Bronchial epithelial cell (primary cell): ENCODE measurements around the gene ASPDH. TPM values are rescaled to one million over a fixed set of nuclear protein-coding genes. Genes with fewer than 3 reads are reported as not detected.

Source experiments
- DNase-seq: peaks from one replicate; pipeline ENCODE4 v3.0.0-alpha.2; 2010; ENCODE audit warnings: low read depth
- FAIRE-seq: peaks from 2 replicates; lab custom pipeline; 2011; peaks lifted over from hg19 to GRCh38; lab: Jason Lieb, UNC
- H3K27me3 ChIP-seq: 2 replicates; pipeline ENCODE4 v1.5.1; 2011; ENCODE audit warnings: low read length; ENCODE audit not compliant: control insufficient read depth, insufficient read depth
- H3K36me3 ChIP-seq: 2 replicates; pipeline ENCODE4 v1.5.1; 2011; ENCODE audit warnings: low read length; ENCODE audit not compliant: control insufficient read depth, insufficient read depth
- H3K4me3 ChIP-seq: 2 replicates; pipeline ENCODE4 v1.5.1; 2011; ENCODE audit warnings: mild to moderate bottlenecking, low read depth, low read length, control low read depth
- CTCF ChIP-seq: IDR thresholded peaks from 2 replicates; pipeline ENCODE4 v1.5.1; 2011; ENCODE audit warnings: mild to moderate bottlenecking, moderate library complexity, low read length, control low read depth, inconsistent platforms; ENCODE audit not compliant: insufficient read depth, severe bottlenecking
- total RNA-seq: library from RNA; depleted of rRNA; stranded (reverse); fragments of >200 nt; gene quantifications from 2 replicates; pipeline ENCODE4 v1.2.1, GENCODE V29; 2014

ASPDH gene
- total RNA-seq, 1 donor from 2014 or later = not detected

GRCh38 chr19:50516456-50516855 lies 2.7 kb upstream of the ASPDH start:
- H3K36me3 ChIP-seq = no peaks in the 10 kb centered on the region
- DNase-seq = no peak
- H3K27me3 ChIP-seq = no peaks in the 10 kb centered on the region
- no peak overlapping the region for H3K4me3 ChIP-seq
- no peak for TF ChIP-seq CTCF
- no peak for FAIRE-seq

DNA sequence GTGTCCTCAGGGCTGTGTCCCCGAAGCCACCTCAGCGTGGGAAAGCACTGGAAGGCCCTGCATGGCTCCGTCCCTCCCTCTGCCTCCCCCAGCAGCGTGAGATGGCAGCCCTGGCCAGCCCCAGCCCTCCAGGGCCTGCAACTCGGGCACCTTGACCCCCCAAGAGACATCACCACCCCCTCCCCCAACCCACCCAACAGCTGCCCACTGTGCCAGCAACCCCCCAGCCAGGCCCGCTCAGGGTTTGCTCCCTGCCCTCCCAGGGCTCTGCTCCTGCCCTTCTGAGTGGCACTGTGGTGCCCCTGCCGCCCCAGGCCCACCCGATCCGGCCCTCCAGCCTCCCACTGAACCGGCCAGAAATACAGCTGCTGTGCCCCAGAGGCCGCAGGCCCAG lies 1.5 kb upstream of the ASPDH start:
- Histone ChIP-seq H3K4me3 (no peak overlapping the region), H3K36me3 (no peaks in the 10 kb centered on the region), H3K27me3 (no peaks in the 10 kb centered on the region)
- FAIRE-seq (no peak), DNase-seq (no peak)
- TF ChIP-seq CTCF = no peak

DNA sequence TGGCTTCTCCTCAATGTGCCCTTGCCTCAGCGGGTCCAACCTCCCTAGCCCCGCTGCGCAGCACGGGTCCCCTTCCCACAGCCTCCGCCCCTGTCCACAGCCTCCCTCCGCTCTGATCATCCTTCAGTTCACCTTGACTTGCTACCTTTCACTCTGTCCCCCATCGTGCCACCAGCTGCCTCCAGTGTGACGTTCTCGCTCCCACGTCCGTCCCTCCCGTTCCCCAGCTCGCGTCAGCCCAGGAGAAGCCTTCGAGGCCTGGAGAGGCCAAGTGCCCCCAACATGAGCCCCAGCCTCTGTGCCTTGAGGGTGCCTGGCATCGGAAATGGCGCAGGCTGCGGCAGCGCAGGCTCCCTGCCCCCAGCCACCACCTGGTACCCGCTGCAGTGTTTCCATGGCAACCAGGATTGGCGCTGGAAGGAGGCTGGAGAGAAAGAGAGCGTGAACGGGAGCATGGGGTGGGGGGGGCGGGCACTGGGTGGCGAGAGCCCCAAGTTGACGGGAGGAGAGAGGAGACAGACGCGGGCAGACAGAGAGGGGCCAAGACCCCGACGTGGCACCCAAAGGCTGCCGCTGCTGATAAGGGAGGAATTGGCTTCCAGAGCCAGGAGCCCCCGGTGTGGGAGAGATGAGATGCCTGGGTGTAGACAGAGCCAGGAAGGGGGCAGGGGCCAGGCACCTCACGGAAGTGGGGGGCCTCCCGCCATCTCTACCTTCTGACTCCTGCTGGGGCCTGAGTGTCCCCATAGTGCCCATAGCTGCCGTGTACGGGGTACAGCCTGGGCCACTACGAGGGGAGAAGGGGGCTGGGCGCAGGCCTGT lies 844 bp upstream of the ASPDH start:
- Histone ChIP-seq H3K36me3 (no peaks in the 10 kb centered on the region), H3K27me3 (no peaks in the 10 kb centered on the region), H3K4me3 (no peak overlapping the region)
- TF ChIP-seq CTCF = no peak
- no peak for DNase-seq
- no peak for FAIRE-seq

GRCh38 chr19:50512999-50513745 lies 541 bp downstream of the ASPDH start:
- no peak for FAIRE-seq
- TF ChIP-seq CTCF = no peak
- no peak overlapping the region for H3K4me3 ChIP-seq
- H3K27me3 ChIP-seq = no peaks in the 10 kb centered on the region
- H3K36me3 ChIP-seq = no peaks in the 10 kb centered on the region
- no peak for DNase-seq

- no peaks in the 10 kb centered on the region for H3K36me3 ChIP-seq
- peak overlapping the region; percentile 70 for H3K4me3 ChIP-seq
- no peak for TF ChIP-seq CTCF
- FAIRE-seq (no peak), DNase-seq (no peak)
- H3K27me3 ChIP-seq = no peaks in the 10 kb centered on the region
Observed at GRCh38 chr19:50512112-50512998, 1.4 kb downstream of the ASPDH start.
